PC-3 (cell line): ENCODE data around the gene PLRG1. TPM values are rescaled to one million over a fixed set of nuclear protein-coding genes. Genes with fewer than 3 reads are reported as not detected.

ENCODE experiments used
- ATAC-seq: fragments of 200-7000 bp; cut with Tn5 transposase; 2 replicates; pipeline ENCODE4 v1.9.1; 2020; ENCODE audit warnings: mild to moderate bottlenecking, moderate library complexity
- BruUV-seq: library from RNA; stranded (reverse); fragments of 400-500 nt; replicated peaks from 2 replicates; lab custom pipeline; 2021; lab: Mats Ljungman, UMichigan
- CTCF ChIA-PET: fragments of 300-600 bp; sonication (Branson Sonifier 250); formaldehyde crosslinking; loops from one replicate; lab custom pipeline; 2022; ENCODE audit warnings: antibody characterized with exemption; lab: Charles Lee
- POLR2A ChIA-PET: fragments of 300-600 bp; sonication (Branson Sonifier 250); formaldehyde crosslinking; loops from one replicate; lab custom pipeline; 2022; ENCODE audit warnings: antibody characterized with exemption; ENCODE audit not compliant: unreplicated experiment; lab: Charles Lee
- DNase-seq: peaks from one replicate; pipeline ENCODE4 v3.0.0-alpha.2; 2015
- H2AFZ ChIP-seq: fragments of 300-600 bp; sonication (generic); 2 replicates; pipeline ENCODE4 v1.6.0; 2016; ENCODE audit warnings: antibody characterized with exemption, low read length
- H3F3A ChIP-seq: fragments of 300-600 bp; sonication (generic); one replicate; pipeline ENCODE4 v1.6.0; 2017; ENCODE audit warnings: antibody characterized with exemption, low read length, control low read depth, mild to moderate bottlenecking; ENCODE audit not compliant: unreplicated experiment
- H3K27ac ChIP-seq: fragments of 300-600 bp; sonication (generic); 2 replicates; pipeline ENCODE4 v1.5.1; 2016; ENCODE audit warnings: mild to moderate bottlenecking, low read length
- H3K27me3 ChIP-seq: fragments of 300-600 bp; sonication (generic); 2 replicates; pipeline ENCODE4 v1.6.1; 2016; ENCODE audit warnings: low read length, mixed read lengths
- H3K36me3 ChIP-seq: fragments of 300-600 bp; sonication (generic); 2 replicates; pipeline ENCODE4 v1.6.1; 2016; ENCODE audit warnings: low read depth, mixed run types, low read length, mixed read lengths
- H3K4me1 ChIP-seq: fragments of 300-600 bp; sonication (generic); 2 replicates; pipeline ENCODE4 v1.5.1; 2016; ENCODE audit warnings: low read length; ENCODE audit not compliant: insufficient read depth
- H3K4me2 ChIP-seq: fragments of 300-600 bp; sonication (generic); 2 replicates; pipeline ENCODE4 v1.6.0; 2016; ENCODE audit warnings: low read length
- H3K4me3 ChIP-seq: fragments of 300-600 bp; sonication (generic); 2 replicates; pipeline ENCODE4 v1.5.1; 2016; ENCODE audit warnings: mild to moderate bottlenecking, low read length, mixed read lengths
- H3K79me2 ChIP-seq: fragments of 300-600 bp; sonication (generic); 2 replicates; pipeline ENCODE4 v1.6.1; 2017; ENCODE audit warnings: low read length, mixed read lengths
- H3K9ac ChIP-seq: fragments of 300-600 bp; sonication (generic); 2 replicates; pipeline ENCODE4 v1.6.0; 2016; ENCODE audit warnings: mild to moderate bottlenecking, low read length
- H3K9me2 ChIP-seq: fragments of 300-600 bp; sonication (generic); replicated peaks from 2 replicates; pipeline ENCODE4 v1.6.1; 2016; ENCODE audit warnings: mixed run types, low read length, mixed read lengths
- H3K9me3 ChIP-seq: fragments of 300-600 bp; sonication (generic); 2 replicates; pipeline ENCODE4 v1.6.1; 2016; ENCODE audit warnings: low read length, mixed read lengths
- H4K20me1 ChIP-seq: fragments of 300-600 bp; sonication (generic); 2 replicates; pipeline ENCODE4 v1.6.1; 2016; ENCODE audit warnings: low read length, mixed read lengths
- CTCF ChIP-seq: fragments of 300-600 bp; sonication (generic); conservative IDR thresholded peaks from 2 replicates; pipeline ENCODE4 v1.5.1; 2017; ENCODE audit warnings: antibody characterized with exemption, low read depth, mild to moderate bottlenecking, low read length
- EZH2 ChIP-seq: fragments of 300-600 bp; sonication (generic); IDR thresholded peaks from one replicate; pipeline ENCODE4 v1.6.1; 2017; ENCODE audit warnings: antibody characterized with exemption, mild to moderate bottlenecking, low read length; ENCODE audit not compliant: unreplicated experiment
- EZH2phosphoT487 ChIP-seq: fragments of 300-600 bp; sonication (generic); IDR thresholded peaks from 2 replicates; pipeline ENCODE4 v1.6.1; 2018; ENCODE audit warnings: mild to moderate bottlenecking, antibody characterized with exemption, low read length, borderline replicate concordance
- intact Hi-C: fragments of 100-400 bp; cut with micrococcal nuclease; formaldehyde crosslinking; loops from 2 replicates; pipeline ENCODE4 v1.9.0; 2023
- total RNA-seq: library from RNA; depleted of rRNA; stranded (reverse); fragments of >200 nt; gene quantifications from 2 replicates; pipeline ENCODE4 v1.2.3, GENCODE V29; 2014

The PLRG1 gene
- total RNA-seq, 1 experiment from 2014 or later = 51.7 TPM

- POLR2A ChIA-PET = no interaction called here
- DNase-seq (no peak), ATAC-seq (no peak)
- no peaks in the 10 kb centered on the region for H4K20me1 ChIP-seq
- no peak overlapping the region for H3K27ac ChIP-seq
- H3K4me3 ChIP-seq = no peak overlapping the region
- H3K79me2 ChIP-seq = no peaks in the 10 kb centered on the region
- intact Hi-C loops = no loop called here
- H3F3A ChIP-seq = no peaks in the 10 kb centered on the region
- H3K36me3 ChIP-seq = no peaks in the 10 kb centered on the region
- H3K4me2 ChIP-seq = no peak overlapping the region
- H3K4me1 ChIP-seq = peaks cover 15% of the 10 kb centered on the region
- TF ChIP-seq EZH2phosphoT487 (no peak), EZH2 (no peak), CTCF (no peak)
- no peak overlapping the region for H2AFZ ChIP-seq
- CTCF ChIA-PET = no interaction called here
- no peak overlapping the region for H3K9ac ChIP-seq
- no TSS peak for BruUV-seq
- H3K27me3 ChIP-seq = no peaks in the 10 kb centered on the region
- H3K9me2 ChIP-seq = no peaks in the 10 kb centered on the region
- H3K9me3 ChIP-seq = no peaks in the 10 kb centered on the region
Measured at GRCh38 chr4:154591890-154592289, 41.7 kb upstream of the PLRG1 start.

- Histone ChIP-seq H3K79me2 (no peaks in the 10 kb centered on the region), H3K9me3 (no peaks in the 10 kb centered on the region), H3K4me2 (no peak within 1 kb of the TSS), H3K9ac (no peak within 1 kb of the TSS), H3K36me3 (no peaks in the 10 kb centered on the region), H3F3A (no peaks in the 10 kb centered on the region), H3K4me1 (peaks cover 7% of the 10 kb centered on the region), H3K4me3 (no peak within 1 kb of the TSS), H3K27ac (no peak within 1 kb of the TSS), H4K20me1 (no peaks in the 10 kb centered on the region), H3K9me2 (no peaks in the 10 kb centered on the region), H2AFZ (no peak within 1 kb of the TSS), H3K27me3 (no peaks in the 10 kb centered on the region)
- TF ChIP-seq EZH2phosphoT487 = no peak
- no peak for TF ChIP-seq EZH2
- no peak for TF ChIP-seq CTCF
- intact Hi-C loops = no loop called here
- ChIA-PET CTCF (no interaction called here), POLR2A (no interaction called here)
- ATAC-seq (no peak), DNase-seq (no peak)
- BruUV-seq = no TSS peak
Measured at GRCh38 chr4:154590329-154591006, 40.3 kb upstream of the PLRG1 start, which contains the start of gene FGA. Gene FGA (minus strand): TSS chr4:154590742. CDS start chr4:154590687, 55 bp downstream.
